Activated T-cell treated with anti-CD3 and anti-CD28 coated beads, Interleukin-2, amount 50 U/mL, for 48 hours (primary cell): ENCODE measurements around the gene FBLN2.

Experiments
- DNase-seq, 2 experiments: peaks; one replicate each; pipeline ENCODE4 v3.0.0-alpha.2; 2020

Gene FBLN2

DNA sequence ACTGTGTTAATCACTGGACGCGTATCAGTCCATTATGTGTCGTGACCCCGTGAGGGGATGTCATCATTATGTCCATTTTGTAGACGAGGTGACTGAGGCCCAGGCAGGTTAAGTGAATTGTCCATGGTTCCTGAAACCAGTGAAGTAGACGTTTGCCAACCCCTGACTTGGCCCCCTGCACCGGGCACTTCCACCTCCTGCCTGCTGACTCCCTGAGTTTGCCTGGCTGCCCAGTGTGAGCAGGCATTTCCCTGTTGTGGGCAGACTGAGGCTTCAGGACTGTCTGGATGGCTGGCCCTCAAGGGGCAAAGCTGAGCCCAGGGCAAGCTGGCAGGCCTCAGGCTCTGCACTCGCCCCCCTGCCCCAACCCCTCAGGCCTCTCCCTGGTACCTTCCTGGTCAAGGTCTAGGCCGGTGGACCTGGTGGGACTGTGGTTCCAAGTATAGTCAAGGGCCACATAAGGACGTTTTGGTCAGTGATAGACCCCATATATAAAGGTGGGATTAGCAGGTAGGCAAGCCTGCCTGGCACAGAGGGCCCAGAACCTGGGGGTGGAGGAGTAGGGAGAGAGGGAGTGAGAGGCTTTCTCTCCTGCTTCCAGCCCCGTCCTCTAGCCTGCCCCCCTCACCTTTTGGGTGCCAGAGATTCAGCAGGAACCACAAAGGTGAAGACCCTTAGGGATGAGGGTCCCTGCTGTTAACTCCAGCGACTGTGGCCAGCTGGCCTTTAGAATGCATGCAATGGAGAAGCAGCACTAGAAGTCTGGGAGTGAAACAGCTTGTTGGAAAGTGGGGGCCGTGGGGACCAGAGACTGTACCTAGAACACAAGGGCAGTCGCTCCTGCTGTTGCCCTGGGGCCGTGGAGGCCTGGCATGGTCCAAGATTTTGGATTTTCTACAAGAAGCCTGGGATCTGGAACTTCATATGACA, 34.6 kb downstream of the FBLN2 start:
- no peak for DNase-seq

GRCh38 chr3:13584427-13584891, 35.5 kb downstream of the FBLN2 start:
- DNase-seq = no peak

DNA sequence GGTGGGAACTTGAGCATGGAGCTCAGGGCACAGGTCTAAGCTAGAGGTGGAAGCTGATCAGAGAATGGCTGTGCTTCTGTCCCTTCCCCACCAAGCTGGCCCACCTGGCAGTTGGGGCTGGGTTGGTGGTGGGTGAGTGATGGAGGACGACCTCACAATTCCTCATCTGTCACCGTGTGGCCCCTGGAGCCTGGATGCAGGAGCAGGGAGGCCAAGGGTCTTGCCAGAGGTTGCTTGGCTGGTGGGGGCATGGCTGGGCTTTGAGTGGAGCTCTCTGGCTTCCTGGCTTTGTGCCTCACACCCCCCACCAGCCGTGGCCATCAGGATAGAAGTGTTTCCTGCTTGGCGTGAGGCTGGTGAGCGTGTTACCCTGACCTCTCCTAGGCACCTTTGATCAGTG, 36.0 kb downstream of the FBLN2 start:
- no peak for DNase-seq

GRCh38 chr3:13587442-13587841, 38.5 kb downstream of the FBLN2 start:
- DNase-seq = no peak

- DNase-seq = no peak
These were observed 39.3 kb downstream of the FBLN2 start for GRCh38 chr3:13588221-13588701.

DNA sequence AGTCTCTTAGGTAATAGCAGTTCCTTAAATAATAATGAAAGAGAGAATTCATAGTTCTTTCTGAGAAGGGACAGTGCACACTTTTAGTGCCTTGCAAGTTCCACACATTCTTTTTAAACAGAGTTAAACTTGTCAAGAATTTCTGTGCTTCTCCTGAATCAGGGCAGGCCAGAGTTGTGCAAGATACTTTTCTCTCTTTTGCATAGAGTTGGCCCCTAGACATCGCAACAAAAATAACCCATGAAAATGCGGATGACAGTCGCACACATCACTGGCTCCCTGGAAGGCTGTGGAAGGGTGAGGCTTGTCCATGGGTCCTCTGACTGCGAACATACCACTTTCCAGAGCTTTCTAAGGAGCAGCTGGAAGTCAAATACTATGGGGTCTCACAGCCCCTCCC, 40.1 kb downstream of the FBLN2 start:
- no peak for DNase-seq

DNA sequence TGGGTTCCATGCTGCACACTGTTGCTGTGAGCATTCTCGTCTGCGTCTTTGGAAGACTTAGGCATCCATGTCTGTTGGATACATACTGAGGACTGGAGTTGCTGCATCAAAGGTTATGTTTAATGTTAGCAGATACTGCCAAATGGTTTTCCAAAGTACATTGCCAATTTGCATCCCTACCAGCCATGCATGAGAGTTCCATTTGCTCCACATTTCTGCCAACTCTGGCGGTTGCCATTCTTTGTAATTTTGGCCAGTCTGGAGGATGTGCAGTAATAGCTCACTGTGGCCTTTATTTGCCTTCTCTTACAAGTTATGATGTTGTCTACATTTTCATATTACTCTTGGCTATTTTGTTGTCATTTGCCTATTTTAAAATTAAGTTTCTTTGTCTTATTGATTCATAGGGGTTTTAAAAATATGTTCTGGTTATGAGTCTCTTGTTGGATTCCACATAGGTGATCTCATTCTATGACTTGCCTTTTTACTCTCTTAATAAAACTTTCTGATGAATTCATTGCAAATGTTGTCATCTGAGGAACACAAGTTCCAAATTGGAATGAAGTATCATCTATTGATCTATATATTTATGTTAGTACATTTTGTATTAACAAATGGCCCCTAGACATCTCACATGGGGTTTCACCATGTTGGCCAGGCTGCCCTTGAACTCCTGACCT, 42.1 kb downstream of the FBLN2 start:
- no peak for DNase-seq

DNA sequence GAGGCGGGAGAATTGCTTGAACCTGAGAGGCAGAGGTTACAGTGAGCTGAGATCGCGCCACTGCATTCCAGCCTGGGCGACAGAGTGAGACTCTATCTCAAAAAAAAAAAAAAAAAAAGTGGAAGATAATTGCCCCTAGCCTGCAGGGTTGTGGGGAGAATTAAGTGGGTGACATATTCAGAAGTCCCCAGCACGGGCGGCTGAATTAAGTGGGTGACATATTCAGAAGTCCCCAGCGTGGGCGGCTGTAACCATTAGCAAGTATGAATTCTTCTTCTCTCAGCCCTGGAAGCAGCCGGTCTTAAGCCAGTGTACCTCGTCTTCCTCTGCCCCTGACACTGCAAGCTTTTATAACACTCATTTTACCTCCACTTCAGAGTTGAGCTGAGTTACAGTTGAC, 44.7 kb downstream of the FBLN2 start:
- no peak for DNase-seq

DNA sequence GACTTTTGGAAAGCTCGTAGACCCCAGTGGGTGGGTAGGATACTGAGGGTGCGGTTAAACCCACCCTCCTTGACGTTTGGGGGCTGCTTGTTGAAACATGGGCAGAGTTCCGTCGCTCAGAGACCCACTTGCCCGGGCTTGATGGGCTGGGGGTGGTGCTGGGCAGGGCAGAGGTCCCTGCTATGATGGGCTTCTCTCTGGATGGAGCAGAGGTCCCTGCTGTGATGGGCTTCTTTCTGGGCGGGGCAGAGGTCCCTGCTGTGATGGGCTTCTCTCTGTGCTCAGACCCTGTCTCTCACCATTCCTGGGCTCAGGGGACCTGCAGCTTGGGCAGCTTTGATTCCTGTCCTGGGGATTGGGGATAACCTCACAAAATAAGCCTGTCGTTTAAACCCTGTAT, 45.2 kb downstream of the FBLN2 start:
- no peak for DNase-seq

- no peak for DNase-seq
These were observed 46.1 kb downstream of the FBLN2 start for GRCh38 chr3:13594991-13595421.

GRCh38 chr3:13595485-13595884, 46.6 kb downstream of the FBLN2 start:
- DNase-seq = no peak

GRCh38 chr3:13596426-13597205, 47.7 kb downstream of the FBLN2 start:
- no peak for DNase-seq

- no peak for DNase-seq
These were observed 48.7 kb downstream of the FBLN2 start for GRCh38 chr3:13597661-13598060.

DNA sequence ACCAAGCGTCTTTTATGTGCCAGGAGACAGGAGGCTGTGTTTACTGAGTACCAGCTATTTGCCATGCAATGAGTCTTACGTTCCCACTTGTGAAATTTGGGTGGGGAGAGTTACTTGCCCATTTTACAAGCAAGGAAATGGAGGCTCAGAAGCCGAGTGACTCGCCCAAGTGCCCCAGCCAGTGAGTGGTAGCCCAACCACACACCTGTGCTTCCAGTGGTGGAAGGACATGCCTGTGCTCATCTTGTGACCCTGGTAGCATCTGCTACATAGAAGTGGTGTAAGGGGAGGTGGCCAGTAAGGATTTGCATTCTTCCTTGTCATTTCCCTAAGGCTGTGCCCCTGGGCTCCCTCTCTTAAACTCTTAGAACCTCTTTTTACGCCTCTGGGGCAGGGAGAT, 49.3 kb downstream of the FBLN2 start:
- no peak for DNase-seq

- DNase-seq = no peak
These were observed 50.3 kb downstream of the FBLN2 start for GRCh38 chr3:13598926-13599886.

GRCh38 chr3:13599887-13600450, 51.0 kb downstream of the FBLN2 start:
- no peak for DNase-seq

GRCh38 chr3:13600950-13601691, 52.2 kb downstream of the FBLN2 start:
- no peak for DNase-seq

- DNase-seq = no peak
These were observed 52.8 kb downstream of the FBLN2 start for GRCh38 chr3:13601692-13602080.

GRCh38 chr3:13605555-13605954, 56.6 kb downstream of the FBLN2 start:
- DNase-seq = no peak

GRCh38 chr3:13607821-13608597, 59.1 kb downstream of the FBLN2 start:
- no peak for DNase-seq
